HepG2 (cell line): Measurements from ENCODE around the gene CHCHD6. TPM values are rescaled to one million over a fixed set of nuclear protein-coding genes. Genes with fewer than 3 reads are reported as not detected.

Experiments used
- ATAC-seq: fragments of 200-7000 bp; cut with Tn5 transposase; 3 replicates; pipeline ENCODE4 v1.9.1; 2020; ENCODE audit warnings: mild to moderate bottlenecking, moderate library complexity
- BruUV-seq: library from RNA; stranded (reverse); fragments of 400-500 nt; replicated peaks from 2 replicates; lab custom pipeline; 2021; lab: Mats Ljungman, UMichigan
- CTCF ChIA-PET: fragments of 300-600 bp; formaldehyde crosslinking; extraction: SDS; loops from one replicate; lab custom pipeline; 2021; ENCODE audit warnings: low total read pairs, inconsistent platforms, low intra/inter-chr PET ratio; lab: Yijun Ruan, JAX
- POLR2A ChIA-PET: fragments of 350-600 bp; sonication (Branson Sonifier 250); formaldehyde crosslinking; loops from one replicate; lab custom pipeline; 2020; ENCODE audit warnings: antibody characterized with exemption, inconsistent platforms; lab: Yijun Ruan, JAX
- DNase-seq: peaks from one replicate; pipeline ENCODE4 v3.0.0-alpha.2; 2015; ENCODE audit warnings: low spot score
- FAIRE-seq: peaks from 3 replicates; lab custom pipeline; 2011; peaks lifted over from hg19 to GRCh38; lab: Jason Lieb, UNC
- H2AFZ ChIP-seq: one replicate; pipeline ENCODE4 v1.6.1; 2011; ENCODE audit warnings: low read length, inconsistent platforms
- H3K27ac ChIP-seq: fragments of 300-600 bp; 3 replicates; pipeline ENCODE4 v1.8.0; 2011; ENCODE audit warnings: mixed run types, mild to moderate bottlenecking, mixed read lengths, low read length, inconsistent platforms; ENCODE audit not compliant: insufficient read depth; ENCODE audit errors: extremely low read length
- H3K27me3 ChIP-seq, 2 experiments: fragments of 200-600 bp in 1 of 2; 2 replicates in 1 of 2; 3 replicates in 1 of 2; pipeline versions ENCODE4 v1.6.0 to v1.8.0; 2011; ENCODE audit warnings: low read length in 2 of 2, mild to moderate bottlenecking in 2 of 2, moderate library complexity in 2 of 2, inconsistent platforms in 1 of 2; ENCODE audit not compliant: insufficient read depth in 2 of 2, control insufficient read depth in 1 of 2
- H3K36me3 ChIP-seq, 2 experiments: fragments of 200-600 bp in 1 of 2; replicated peaks in 1 of 2; 2 replicates in 1 of 2; 3 replicates in 1 of 2; pipeline versions ENCODE4 v1.5.1 to v1.8.0; 2011; ENCODE audit warnings: low read length in 2 of 2, inconsistent platforms in 1 of 2; ENCODE audit not compliant: insufficient read depth in 2 of 2, control insufficient read depth in 1 of 2
- H3K4me1 ChIP-seq: 2 replicates; pipeline ENCODE4 v1.5.1; 2012; ENCODE audit warnings: low read length, inconsistent platforms; ENCODE audit not compliant: insufficient read depth
- H3K4me2 ChIP-seq: 2 replicates; pipeline ENCODE4 v1.6.0; 2011; ENCODE audit warnings: low read depth, low read length, inconsistent platforms
- H3K4me3 ChIP-seq, 3 experiments: fragments of 200-600 bp in 1 of 3; sonication (generic), shearing (Covaris generic) in 1 of 3; replicated peaks in 1 of 3; 2 replicates each; pipeline ENCODE4 v1.5.1; 2011 to 2016; ENCODE audit warnings: low read length in 3 of 3, inconsistent platforms in 2 of 3, low read depth in 2 of 3, mild to moderate bottlenecking in 2 of 3, control low read depth in 1 of 3, mixed read lengths in 1 of 3; ENCODE audit not compliant: insufficient read depth in 1 of 3
- H3K79me2 ChIP-seq: one replicate; pipeline ENCODE4 v1.6.1; 2011; ENCODE audit warnings: low read length, inconsistent platforms; ENCODE audit not compliant: insufficient read depth
- H3K9ac ChIP-seq: 2 replicates; pipeline ENCODE4 v1.6.0; 2011; ENCODE audit warnings: mild to moderate bottlenecking, low read depth, low read length, inconsistent platforms; ENCODE audit not compliant: insufficient read depth
- H3K9me3 ChIP-seq: 2 replicates; pipeline ENCODE4 v1.5.1; 2012; ENCODE audit warnings: mild to moderate bottlenecking, low read length
- H4K20me1 ChIP-seq: 2 replicates; pipeline ENCODE4 v1.6.0; 2011; ENCODE audit warnings: inconsistent platforms, mild to moderate bottlenecking, low read length, moderate library complexity; ENCODE audit not compliant: insufficient read depth
- GATA4 ChIP-seq: sonication (generic); IDR thresholded peaks from 2 replicates; pipeline ENCODE4 v1.6.1; 2016; ENCODE audit warnings: antibody characterized with exemption, low read depth, borderline replicate concordance
- IRX3 ChIP-seq: sonication (generic); formaldehyde crosslinking; IDR thresholded peaks from 2 replicates; pipeline ENCODE4 v1.8.1; 2023; ENCODE audit warnings: mild to moderate bottlenecking, low read depth, missing genetic modification reagents, borderline replicate concordance
- MNT ChIP-seq: fragments of 450-650 bp; IDR thresholded peaks from 2 replicates; pipeline ENCODE4 v1.6.1; 2016
- NR2F6 ChIP-seq, 2 experiments: IDR thresholded peaks; 2 replicates each; pipeline ENCODE4 v1.6.1; 2016; ENCODE audit warnings: antibody characterized with exemption in 1 of 2, mild to moderate bottlenecking in 1 of 2
- PHF21A ChIP-seq: sonication (generic); formaldehyde crosslinking; IDR thresholded peaks from 2 replicates; pipeline ENCODE4 v1.5.0; 2020; ENCODE audit warnings: mild to moderate bottlenecking, missing genetic modification reagents
- SRSF4 ChIP-seq: fragments of 200-400 bp; formaldehyde crosslinking; IDR thresholded peaks from one replicate; pipeline ENCODE4 v1.6.1; 2018; ENCODE audit warnings: mild to moderate bottlenecking, low read depth, low read length, moderate library complexity; ENCODE audit not compliant: poor library complexity, severe bottlenecking
- ZNF260 ChIP-seq: sonication (generic); formaldehyde crosslinking; IDR thresholded peaks from 2 replicates; pipeline ENCODE4 v1.4.0; 2020; ENCODE audit warnings: missing genetic modification reagents, low read depth, mild to moderate bottlenecking, borderline replicate concordance
- WGBS: methylation state at CpG from one replicate; pipeline ENCODE4 v1.1.6; 2017; ENCODE audit warnings: low lambda C conversion rate; 5-methylcytosine and 5-hydroxymethylcytosine counted together
- in situ Hi-C: cut with HindIII; loops from 2 replicates; pipeline ENCODE4 v1.10.0; 2017; ENCODE audit warnings: low pct_unique_long_range_greater_than_20kb; ENCODE audit not compliant: extremely low pct_ligation_motif_present
- intact Hi-C: fragments of 100-400 bp; cut with micrococcal nuclease; formaldehyde crosslinking; loops from one replicate; pipeline ENCODE4 v1.10.0; 2022; ENCODE audit not compliant: unreplicated experiment
- polyA plus RNA-seq, 8 experiments: library from polyadenylated mRNA; depleted of rRNA in 3 of 8; stranded (reverse) in 7 of 8; unstranded in 1 of 8; fragments of >200 nt; fragmentation: Illumina TruSeq in 4 of 8; extraction: Trizol in 4 of 8; gene quantifications; 2 replicates each; pipeline versions ENCODE4 v1.2.1 to v1.2.3, GENCODE V29; 2011 to 2016; ENCODE audit warnings: low read depth in 4 of 8, missing spikeins in 1 of 8, mixed read lengths in 1 of 8; ENCODE audit not compliant: insufficient read depth in 1 of 8
- total RNA-seq, 5 experiments: library from RNA; depleted of rRNA; stranded (reverse); fragments of >200 nt; fragmentation: Illumina TruSeq; extraction: Trizol; gene quantifications; 2 replicates each; pipeline ENCODE4 v1.2.3, GENCODE V29; 2016; ENCODE audit warnings: low read depth in 1 of 5
- TF ChIP-seq, protein P1 (sequence below): sonication (generic); formaldehyde crosslinking; IDR thresholded peaks from 2 replicates; pipeline ENCODE4 v1.5.0; 2020; ENCODE audit warnings: missing genetic modification reagents
- TF ChIP-seq, protein P2 (sequence below): IDR thresholded peaks from 2 replicates; pipeline ENCODE4 v1.6.1; 2016; ENCODE audit warnings: missing genetic modification reagents, missing compliant biosample characterization
- TF ChIP-seq, protein P3 (sequence below): IDR thresholded peaks from 2 replicates; pipeline ENCODE4 v1.6.1; 2016

The CHCHD6 gene
- total and polyA plus RNA-seq, 2 of the 13 experiments (the other 11 are each of a cell fraction or from before 2014, with no cell fraction given), result 20.3 to 20.8 TPM

DNA sequence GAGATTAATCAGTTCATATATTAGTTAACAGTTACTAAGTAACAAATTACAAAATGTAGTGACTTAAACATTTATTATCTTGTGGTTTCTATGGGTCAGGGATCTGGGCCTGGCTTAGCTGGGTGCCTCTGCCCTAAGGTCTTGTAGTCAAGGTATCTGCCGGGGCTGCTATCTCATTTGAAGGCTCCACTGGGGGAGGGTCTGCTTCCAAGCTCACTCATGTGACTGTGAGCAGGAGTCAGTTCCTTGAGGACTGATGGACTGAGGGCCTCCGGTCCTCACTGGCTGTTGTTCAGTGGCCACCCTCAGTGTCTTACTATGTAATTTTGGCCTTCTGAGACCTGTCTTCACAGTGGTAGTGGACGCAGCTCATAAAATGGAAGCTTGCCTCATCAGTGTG lies 143.0 kb downstream of the CHCHD6 start:
- intact Hi-C loops, result no loop called here
- Histone ChIP-seq H3K9ac (no peak overlapping the region), H3K4me1 (peaks cover 25% of the 10 kb centered on the region), H3K4me2 (no peak overlapping the region), H3K4me3 (no peak overlapping the region), H3K27me3 (no peaks in the 10 kb centered on the region; a peak in 1 of 5 replicates), H4K20me1 (no peaks in the 10 kb centered on the region), H3K27ac (no peak overlapping the region), H3K36me3 (no peaks in the 10 kb centered on the region), H3K79me2 (no peaks in the 10 kb centered on the region), H2AFZ (no peak overlapping the region), H3K9me3 (no peaks in the 10 kb centered on the region)
- 100% methylated on average over 3 of the region's 3 CpGs for WGBS
- TF ChIP-seq, protein P1, sequence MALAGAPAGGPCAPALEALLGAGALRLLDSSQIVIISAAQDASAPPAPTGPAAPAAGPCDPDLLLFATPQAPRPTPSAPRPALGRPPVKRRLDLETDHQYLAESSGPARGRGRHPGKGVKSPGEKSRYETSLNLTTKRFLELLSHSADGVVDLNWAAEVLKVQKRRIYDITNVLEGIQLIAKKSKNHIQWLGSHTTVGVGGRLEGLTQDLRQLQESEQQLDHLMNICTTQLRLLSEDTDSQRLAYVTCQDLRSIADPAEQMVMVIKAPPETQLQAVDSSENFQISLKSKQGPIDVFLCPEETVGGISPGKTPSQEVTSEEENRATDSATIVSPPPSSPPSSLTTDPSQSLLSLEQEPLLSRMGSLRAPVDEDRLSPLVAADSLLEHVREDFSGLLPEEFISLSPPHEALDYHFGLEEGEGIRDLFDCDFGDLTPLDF (CRISPR knock-in tag), result no peak
- TF ChIP-seq PHF21A (CRISPR knock-in tag) (no peak), MNT (no peak), IRX3 (CRISPR knock-in tag) (no peak), ZNF260 (CRISPR knock-in tag) (no peak), NR2F6 (IDR thresholded peaks at IDR 0.05) (no peak), NR2F6 (CRISPR knock-in tag; IDR thresholded peaks at IDR 0.05) (no peak), GATA4 (no peak), SRSF4 (no peak)
- TF ChIP-seq, protein P2, sequence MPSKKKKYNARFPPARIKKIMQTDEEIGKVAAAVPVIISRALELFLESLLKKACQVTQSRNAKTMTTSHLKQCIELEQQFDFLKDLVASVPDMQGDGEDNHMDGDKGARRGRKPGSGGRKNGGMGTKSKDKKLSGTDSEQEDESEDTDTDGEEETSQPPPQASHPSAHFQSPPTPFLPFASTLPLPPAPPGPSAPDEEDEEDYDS (CRISPR knock-in tag), result no peak
- TF ChIP-seq, protein P3, sequence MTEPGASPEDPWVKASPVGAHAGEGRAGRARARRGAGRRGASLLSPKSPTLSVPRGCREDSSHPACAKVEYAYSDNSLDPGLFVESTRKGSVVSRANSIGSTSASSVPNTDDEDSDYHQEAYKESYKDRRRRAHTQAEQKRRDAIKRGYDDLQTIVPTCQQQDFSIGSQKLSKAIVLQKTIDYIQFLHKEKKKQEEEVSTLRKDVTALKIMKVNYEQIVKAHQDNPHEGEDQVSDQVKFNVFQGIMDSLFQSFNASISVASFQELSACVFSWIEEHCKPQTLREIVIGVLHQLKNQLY (CRISPR knock-in tag), result no peak
- CTCF ChIA-PET, result no interaction called here
- DNase-seq, result no peak
- FAIRE-seq, result no peak
- BruUV-seq, result no TSS peak
- ATAC-seq, result no peak
- in situ Hi-C loops, result no loop called here
- POLR2A ChIA-PET, result no interaction called here
